Immature natural killer cell (primary cell): Measurements from ENCODE around the gene CALML5. TPM values are rescaled to one million over a fixed set of nuclear protein-coding genes. Genes with fewer than 3 reads are reported as not detected.

Source experiments
- DNase-seq, 3 donors: peaks; one replicate each; pipeline ENCODE4 v3.0.0; 2022; ENCODE audit warnings: mixed read lengths in 1 of 3
- H3K27ac Mint-ChIP-seq, 6 donors: one replicate each; pipeline ENCODE4 v1.8.0; 2020; ENCODE audit warnings: mixed read lengths in 6 of 6, mild to moderate bottlenecking in 5 of 6, inconsistent platforms in 4 of 6, moderate library complexity in 3 of 6
- H3K27me3 Mint-ChIP-seq, 3 donors: one replicate each; pipeline ENCODE4 v1.8.0; 2020 to 2021; ENCODE audit warnings: low read depth in 3 of 3, mild to moderate bottlenecking in 3 of 3, mixed read lengths in 3 of 3, moderate library complexity in 3 of 3, inconsistent platforms in 1 of 3
- H3K36me3 Mint-ChIP-seq, 3 donors: one replicate each; pipeline ENCODE4 v1.8.0; 2020; ENCODE audit warnings: mixed read lengths in 3 of 3, inconsistent platforms in 2 of 3, mild to moderate bottlenecking in 2 of 3
- H3K4me1 Mint-ChIP-seq, 2 donors: one replicate each; pipeline ENCODE4 v1.8.0; 2020; ENCODE audit warnings: inconsistent platforms in 2 of 2, mild to moderate bottlenecking in 2 of 2, mixed read lengths in 2 of 2, moderate library complexity in 1 of 2
- H3K4me3 Mint-ChIP-seq, 5 donors: one replicate each; pipeline ENCODE4 v1.8.0; 2020; ENCODE audit warnings: mild to moderate bottlenecking in 5 of 5, mixed read lengths in 5 of 5, inconsistent platforms in 3 of 5, moderate library complexity in 3 of 5
- H3K9me3 Mint-ChIP-seq, 6 donors: one replicate each; pipeline ENCODE4 v1.8.0; 2020; ENCODE audit warnings: mild to moderate bottlenecking in 6 of 6, mixed read lengths in 6 of 6, inconsistent platforms in 4 of 6, moderate library complexity in 3 of 6
- polyA plus RNA-seq, 3 donors: library from polyadenylated mRNA; unstranded; fragments of 300-500 nt; fragmentation: Illumina TruSeq; gene quantifications; one replicate each; pipeline ENCODE4 v1.2.3, GENCODE V29; 2021

CALML5 gene
- polyA plus RNA-seq, 3 donors from 2014 or later: not detected

DNA sequence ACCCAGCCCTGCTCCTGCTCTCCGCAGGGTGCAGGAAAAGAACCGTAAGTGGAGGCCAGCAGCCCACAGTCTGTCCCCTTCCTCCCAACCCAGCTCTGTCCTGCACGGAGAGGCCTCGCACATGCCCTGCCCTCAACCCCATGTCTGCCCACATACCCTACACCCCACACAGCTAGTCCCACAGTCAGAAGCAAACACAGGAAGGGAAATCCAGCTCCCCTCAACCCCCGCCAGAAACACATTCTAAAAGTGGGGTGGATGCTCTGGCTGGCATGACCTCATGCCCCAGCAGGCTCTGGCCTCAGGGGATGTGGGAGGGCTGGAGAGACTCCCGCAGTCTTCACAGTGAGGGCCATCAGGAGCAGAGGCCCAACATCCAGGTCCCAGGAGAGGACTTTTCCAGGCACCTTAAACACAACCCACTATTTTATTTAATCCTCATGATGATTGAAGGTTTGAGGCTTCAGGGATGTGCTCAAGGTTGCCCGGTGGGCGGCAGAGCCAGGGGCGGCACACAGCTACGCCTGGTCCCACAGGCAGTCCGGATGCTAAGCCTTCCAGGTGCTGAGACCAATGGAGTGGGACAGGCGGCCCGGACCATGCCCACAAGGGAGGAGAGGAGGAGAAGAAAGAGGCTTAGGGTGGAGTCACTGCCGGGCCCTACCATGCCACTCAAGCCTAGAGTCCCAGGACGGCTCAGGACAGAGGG, 29.9 kb downstream of the CALML5 start:
- H3K36me3 Mint-ChIP-seq: no peaks in the 10 kb centered on the region
- no peaks in the 10 kb centered on the region for H3K4me1 Mint-ChIP-seq
- no peak overlapping the region for H3K27ac Mint-ChIP-seq
- H3K4me3 Mint-ChIP-seq: no peak overlapping the region
- H3K27me3 Mint-ChIP-seq: peaks cover 0 to 7% (median 2%) of the 10 kb centered on the region in 3 donors
- H3K9me3 Mint-ChIP-seq: no peaks in the 10 kb centered on the region
- no peak for DNase-seq

DNA sequence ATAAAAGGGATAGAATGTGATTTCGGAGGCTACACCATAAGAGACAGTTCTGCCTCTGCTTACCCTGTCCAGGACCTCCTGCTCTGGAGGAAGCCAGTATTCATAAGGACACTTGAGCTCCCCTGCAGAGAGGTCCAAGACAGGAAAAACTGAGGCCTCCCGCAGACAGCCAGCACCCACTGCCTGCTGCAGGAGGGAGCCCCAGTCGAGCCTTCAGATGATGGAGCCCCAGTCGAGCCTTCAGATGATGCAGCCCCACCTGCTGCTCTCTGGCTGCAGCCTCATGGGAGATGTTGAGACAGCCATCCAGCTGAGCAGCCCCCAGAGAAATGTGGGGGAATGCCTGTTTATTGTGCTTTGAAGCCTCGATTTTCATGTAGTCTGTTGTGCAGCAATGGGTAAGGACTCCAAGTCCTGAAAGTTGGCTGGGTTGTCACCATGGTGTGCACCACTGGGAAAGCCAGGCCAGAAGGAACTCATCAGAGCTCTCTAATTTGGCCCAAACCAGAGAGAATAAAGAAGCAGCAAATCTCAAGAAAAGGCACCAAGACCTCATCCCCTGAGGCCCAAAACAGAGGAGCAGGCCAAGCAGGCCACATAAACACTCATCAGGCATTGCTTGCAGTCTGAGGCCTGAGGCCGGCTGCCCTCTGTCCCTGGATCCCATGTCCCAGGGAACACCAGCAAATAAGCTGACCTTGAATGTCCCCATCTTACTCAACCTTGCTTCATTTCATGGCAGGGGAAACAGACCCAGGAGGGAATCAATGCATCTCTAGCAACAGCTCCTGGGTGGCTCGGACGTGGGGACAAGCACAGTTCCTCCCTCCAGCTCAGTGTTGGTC, 30.9 kb downstream of the CALML5 start:
- no peaks in the 10 kb centered on the region for H3K9me3 Mint-ChIP-seq
- no peak overlapping the region for H3K27ac Mint-ChIP-seq
- H3K4me3 Mint-ChIP-seq: no peak overlapping the region
- H3K36me3 Mint-ChIP-seq: no peaks in the 10 kb centered on the region
- H3K27me3 Mint-ChIP-seq: peaks cover 2 to 9% (median 2%) of the 10 kb centered on the region in 3 donors
- no peak for DNase-seq
- no peaks in the 10 kb centered on the region for H3K4me1 Mint-ChIP-seq

DNA sequence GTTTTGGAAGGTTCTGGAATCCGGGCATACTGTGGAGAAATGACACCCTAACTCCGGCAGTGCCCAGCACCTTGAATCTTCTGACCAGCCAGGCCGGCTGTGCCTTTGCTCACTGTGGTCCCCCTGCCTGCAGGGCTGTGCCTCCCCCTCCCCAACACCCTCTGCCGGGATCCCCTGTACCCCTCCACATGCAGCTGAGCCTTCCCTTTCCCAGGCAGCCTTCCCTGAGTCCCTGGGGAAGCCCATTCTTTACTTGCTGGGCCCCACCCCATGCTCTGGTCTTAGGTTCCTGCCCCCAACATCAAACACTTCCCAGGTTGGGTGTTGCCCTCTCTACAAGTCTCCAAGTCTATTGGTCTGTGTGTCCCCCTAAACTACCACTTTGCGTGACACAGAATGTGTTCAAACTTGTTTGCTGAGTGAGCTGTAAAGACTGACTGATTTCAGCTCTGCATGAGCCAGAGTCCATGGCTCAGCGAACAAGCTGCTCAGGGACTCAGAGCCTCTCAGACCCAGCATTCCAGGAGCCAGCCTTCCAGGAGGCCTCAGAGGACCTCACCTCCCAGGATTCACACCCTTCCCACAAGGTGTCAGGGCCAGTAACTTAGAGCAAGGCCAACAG, 31.6 kb downstream of the CALML5 start:
- Mint-ChIP-seq H3K27ac (no peak overlapping the region), H3K36me3 (no peaks in the 10 kb centered on the region), H3K4me1 (no peaks in the 10 kb centered on the region), H3K4me3 (no peak overlapping the region), H3K27me3 (peaks cover 2 to 10% (median 4%) of the 10 kb centered on the region in 3 donors), H3K9me3 (no peaks in the 10 kb centered on the region)
- DNase-seq: no peak

DNA sequence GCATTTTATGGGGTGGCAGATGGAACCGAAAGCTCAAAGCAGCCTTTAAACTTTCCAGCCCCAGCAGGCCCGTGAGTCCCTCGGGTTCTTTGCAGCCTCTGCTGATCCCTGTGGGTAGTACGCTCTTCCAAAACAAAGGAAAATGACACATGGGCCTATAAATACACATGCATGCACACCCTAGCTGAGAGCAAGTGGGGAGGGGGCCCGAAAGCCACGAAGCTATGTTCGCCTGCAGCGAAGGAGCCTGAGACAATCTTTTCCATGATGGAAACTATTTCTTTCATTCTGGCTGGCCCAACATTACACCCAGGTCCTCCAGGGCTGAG, 32.2 kb downstream of the CALML5 start:
- Mint-ChIP-seq H3K9me3 (no peaks in the 10 kb centered on the region), H3K4me3 (no peak overlapping the region), H3K36me3 (no peaks in the 10 kb centered on the region), H3K27ac (no peak overlapping the region), H3K27me3 (peaks cover 2 to 12% (median 4%) of the 10 kb centered on the region in 3 donors), H3K4me1 (no peaks in the 10 kb centered on the region)
- no peak for DNase-seq

DNA sequence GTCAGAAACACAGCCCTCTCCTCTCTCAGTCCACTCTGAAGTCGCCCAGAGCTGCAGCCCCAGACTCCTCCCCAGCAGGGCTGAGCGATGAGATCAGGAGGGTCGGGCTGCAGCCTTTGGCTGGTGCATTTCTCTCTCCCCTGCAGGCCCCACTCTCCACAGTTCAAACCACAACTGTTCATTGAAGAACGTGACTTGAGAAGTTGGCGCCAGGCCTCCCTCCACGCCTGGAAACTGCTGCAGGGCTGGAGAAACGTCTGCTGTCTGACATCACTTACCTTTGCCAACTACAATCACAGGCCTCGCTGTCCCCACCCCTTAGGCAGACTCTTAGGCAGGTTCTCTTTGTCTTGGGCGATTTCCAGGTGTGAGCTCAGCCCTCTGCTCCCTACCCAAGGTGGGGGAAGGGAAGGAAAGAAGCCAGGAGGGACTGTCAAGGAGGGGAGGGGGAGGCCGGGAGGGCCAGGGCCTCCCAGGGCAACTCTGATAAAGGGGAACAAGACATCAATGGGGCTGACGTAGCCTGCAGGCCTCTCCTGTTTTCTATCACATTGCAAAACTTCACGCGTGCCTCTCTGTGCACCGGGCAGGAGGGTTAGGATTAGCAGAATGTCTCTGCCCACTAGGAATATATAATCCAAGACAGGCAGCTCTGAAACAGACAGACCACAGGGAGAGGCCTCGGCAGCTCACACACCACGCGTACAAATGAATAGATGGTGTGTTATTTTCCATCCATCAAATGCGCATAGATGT, 32.7 kb downstream of the CALML5 start:
- Mint-ChIP-seq H3K4me3 (no peak overlapping the region), H3K27me3 (peaks cover 2 to 10% (median 4%) of the 10 kb centered on the region in 3 donors), H3K36me3 (no peaks in the 10 kb centered on the region), H3K9me3 (no peaks in the 10 kb centered on the region), H3K27ac (no peak overlapping the region), H3K4me1 (no peaks in the 10 kb centered on the region)
- DNase-seq: no peak

DNA sequence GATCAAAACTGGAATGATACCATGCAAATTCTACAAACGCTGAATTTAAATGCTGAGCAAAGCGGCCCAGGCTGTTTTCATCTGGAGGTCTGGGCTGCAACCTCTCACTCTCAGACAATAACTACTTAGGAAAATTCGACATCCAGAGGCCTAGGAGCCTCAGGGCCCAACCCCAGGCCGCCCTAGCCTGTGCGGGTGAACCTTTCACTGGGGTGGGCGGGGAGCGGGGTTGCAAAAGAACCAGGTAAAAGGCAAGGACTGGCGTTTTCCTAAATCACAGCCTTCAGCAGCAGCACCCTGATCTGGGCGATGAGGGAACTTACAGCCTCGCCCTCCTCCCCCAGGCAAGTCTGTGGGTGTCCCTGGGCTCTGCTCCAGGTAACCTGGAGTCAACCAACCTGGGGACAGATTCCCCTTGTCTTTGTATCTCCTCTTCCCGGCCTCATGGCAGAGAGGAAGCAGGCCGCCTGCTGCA, 33.4 kb downstream of the CALML5 start:
- Mint-ChIP-seq H3K36me3 (peaks cover 0 to 4% (median 0%) of the 10 kb centered on the region in 3 donors), H3K4me3 (no peak overlapping the region), H3K4me1 (no peaks in the 10 kb centered on the region), H3K27me3 (peaks cover 2 to 10% (median 4%) of the 10 kb centered on the region in 3 donors), H3K9me3 (no peaks in the 10 kb centered on the region), H3K27ac (no peak overlapping the region)
- DNase-seq: no peak

DNA sequence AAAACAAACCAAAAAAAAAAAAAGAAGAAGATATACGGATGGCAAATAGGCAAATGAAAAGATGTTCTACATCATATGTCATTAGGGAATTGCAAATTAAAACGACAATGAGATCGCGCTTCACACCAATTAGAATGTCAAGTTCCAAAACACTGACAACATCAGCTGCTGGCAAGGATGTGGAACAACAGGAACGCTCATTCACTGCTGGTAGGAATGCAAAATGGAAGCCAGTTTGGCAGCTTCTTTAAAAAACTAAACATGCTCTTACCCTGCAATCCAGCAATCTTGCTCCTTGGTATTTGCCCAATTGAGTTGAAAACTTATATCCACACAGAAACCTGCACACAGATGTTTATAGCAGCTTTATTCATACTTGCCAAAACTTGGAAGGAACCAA, 34.8 kb downstream of the CALML5 start:
- H3K4me1 Mint-ChIP-seq: no peaks in the 10 kb centered on the region
- peaks cover 2 to 8% (median 4%) of the 10 kb centered on the region in 3 donors for H3K27me3 Mint-ChIP-seq
- H3K27ac Mint-ChIP-seq: no peak overlapping the region
- H3K36me3 Mint-ChIP-seq: peaks cover 0 to 9% (median 0%) of the 10 kb centered on the region in 3 donors
- DNase-seq: no peak
- H3K9me3 Mint-ChIP-seq: no peaks in the 10 kb centered on the region
- H3K4me3 Mint-ChIP-seq: no peak overlapping the region

DNA sequence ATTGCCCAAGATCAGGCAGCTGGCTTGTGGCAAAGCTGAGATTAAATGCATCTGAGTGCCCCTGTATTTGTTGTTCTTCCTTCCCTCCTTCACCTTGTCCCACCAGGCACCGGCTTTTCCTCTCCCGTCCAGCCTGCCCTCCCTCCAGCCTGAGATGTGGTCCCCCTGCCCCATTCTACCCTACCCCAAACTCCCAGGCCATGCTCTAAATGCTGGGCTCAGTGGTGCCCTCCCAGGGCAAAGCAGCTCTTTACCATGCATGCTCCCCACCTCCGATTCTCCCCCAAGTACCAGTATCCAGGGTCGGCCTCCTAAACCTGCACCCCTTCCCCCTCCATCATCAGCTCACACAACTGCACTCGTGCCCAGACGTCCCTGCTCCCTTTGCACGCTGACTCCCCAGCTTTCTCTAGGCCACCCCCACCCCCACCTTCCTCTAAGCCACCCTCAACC, 36.5 kb downstream of the CALML5 start:
- H3K4me3 Mint-ChIP-seq: no peak overlapping the region
- H3K27me3 Mint-ChIP-seq: peaks cover 2 to 7% (median 4%) of the 10 kb centered on the region in 3 donors
- H3K36me3 Mint-ChIP-seq: peaks cover 0 to 10% (median under 1%) of the 10 kb centered on the region in 3 donors
- H3K27ac Mint-ChIP-seq: no peak overlapping the region
- no peak for DNase-seq
- no peaks in the 10 kb centered on the region for H3K4me1 Mint-ChIP-seq
- H3K9me3 Mint-ChIP-seq: no peaks in the 10 kb centered on the region

DNA sequence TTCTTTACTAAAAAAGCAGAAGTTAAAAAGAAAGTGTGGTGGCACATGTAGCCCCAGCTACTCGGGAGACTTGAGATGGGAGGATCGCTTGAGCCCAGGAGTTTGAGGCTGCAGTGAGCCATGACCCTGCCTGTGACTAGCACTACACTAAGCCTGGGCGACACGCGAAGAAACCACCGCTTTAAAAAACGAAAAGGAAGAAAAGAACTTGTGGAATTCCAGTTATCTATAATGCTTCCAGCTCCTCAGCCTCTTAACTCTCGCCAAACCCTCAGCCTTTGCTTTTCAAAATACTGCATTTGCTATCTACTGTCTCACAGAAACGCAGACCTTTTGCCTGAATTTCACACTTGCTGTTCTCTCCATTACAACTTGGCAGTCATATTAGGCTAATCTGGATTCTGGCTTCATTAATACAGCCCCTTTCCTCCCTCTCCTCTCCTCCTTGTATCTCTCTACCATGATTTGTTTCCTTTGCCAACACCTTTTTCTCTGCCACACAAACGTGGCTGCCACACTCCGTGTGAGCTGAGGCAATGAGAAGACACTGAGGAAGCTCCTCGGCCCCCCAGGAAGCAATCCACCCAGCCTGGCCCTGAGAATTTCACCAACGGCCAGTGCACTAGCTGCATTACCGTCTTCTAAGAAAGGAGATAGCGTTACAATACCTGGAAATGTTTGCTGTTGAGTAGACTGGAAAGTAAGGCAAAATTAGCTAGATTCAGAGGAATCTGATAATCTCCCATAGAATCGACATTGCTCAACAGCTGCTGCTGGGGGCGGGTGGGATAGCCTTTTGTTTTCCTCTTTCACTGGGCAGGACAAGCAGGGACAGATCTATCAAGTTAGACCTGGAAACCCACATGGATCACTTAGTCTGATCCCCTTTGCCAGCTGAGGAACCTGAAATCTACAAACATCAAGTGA, 37.2 kb downstream of the CALML5 start:
- H3K4me3 Mint-ChIP-seq: no peak overlapping the region
- no peak for DNase-seq
- no peaks in the 10 kb centered on the region for H3K9me3 Mint-ChIP-seq
- H3K36me3 Mint-ChIP-seq: peaks cover 0 to 13% (median 8%) of the 10 kb centered on the region in 3 donors
- no peak overlapping the region for H3K27ac Mint-ChIP-seq
- H3K27me3 Mint-ChIP-seq: peaks cover 2 to 7% (median 2%) of the 10 kb centered on the region in 3 donors
- H3K4me1 Mint-ChIP-seq: no peaks in the 10 kb centered on the region

DNA sequence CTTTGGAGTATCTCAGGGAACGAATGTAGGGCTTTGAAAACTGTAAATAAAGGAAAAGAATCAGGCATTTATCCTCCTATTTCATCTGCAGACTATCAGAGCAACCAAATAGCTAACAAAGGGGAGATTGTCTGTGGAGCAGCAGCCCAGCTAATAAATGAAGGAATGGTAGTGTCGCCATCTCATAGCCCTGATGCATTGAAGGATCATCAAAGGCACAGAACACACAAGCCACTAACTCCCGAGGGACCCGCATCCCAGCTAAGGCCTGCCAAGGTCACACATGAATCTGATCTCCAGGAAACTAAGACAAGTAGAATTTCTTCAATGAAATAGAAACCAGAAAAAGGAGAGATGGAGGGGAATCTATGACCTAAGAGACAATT, 38.2 kb downstream of the CALML5 start:
- no peaks in the 10 kb centered on the region for H3K9me3 Mint-ChIP-seq
- H3K4me3 Mint-ChIP-seq: no peak overlapping the region
- H3K36me3 Mint-ChIP-seq: peaks cover 0 to 14% (median 13%) of the 10 kb centered on the region in 3 donors
- H3K27me3 Mint-ChIP-seq: peaks cover 2 to 7% (median 2%) of the 10 kb centered on the region in 3 donors
- no peaks in the 10 kb centered on the region for H3K4me1 Mint-ChIP-seq
- no peak overlapping the region for H3K27ac Mint-ChIP-seq
- no peak for DNase-seq

DNA sequence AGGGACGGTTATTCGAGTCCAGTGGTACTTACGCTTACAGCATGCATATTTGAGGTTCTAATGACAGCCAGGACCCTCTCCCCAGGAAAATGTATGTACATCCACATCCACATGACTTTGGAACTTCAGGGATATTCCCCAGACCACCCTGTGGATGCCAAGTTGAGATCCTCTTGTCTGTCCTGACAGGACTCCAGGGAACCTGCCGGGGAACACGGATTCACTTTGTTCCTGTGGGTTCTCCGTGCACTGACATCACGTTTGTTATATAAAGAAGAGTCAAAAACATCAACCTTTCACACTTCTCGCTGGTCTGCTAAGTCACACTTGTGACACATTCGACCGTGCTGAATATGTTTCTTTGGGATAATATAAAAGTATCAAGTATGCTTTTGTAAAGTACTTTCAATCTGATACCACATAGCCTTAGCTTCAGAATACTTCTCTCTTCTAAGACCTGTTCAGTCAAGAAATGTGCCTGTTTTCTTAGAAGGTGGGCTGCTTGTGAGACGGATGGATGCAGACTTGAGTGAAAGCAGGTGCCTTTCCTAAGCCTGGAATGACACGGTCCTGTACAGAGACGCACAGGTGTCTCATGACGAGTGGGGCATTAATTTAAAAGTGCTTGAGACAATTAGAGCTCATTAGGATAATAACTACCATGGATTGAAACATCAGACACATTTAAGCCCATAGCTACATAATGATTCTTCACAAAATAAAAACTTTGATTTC, 38.7 kb downstream of the CALML5 start:
- H3K4me1 Mint-ChIP-seq: no peaks in the 10 kb centered on the region
- no peak for DNase-seq
- H3K27me3 Mint-ChIP-seq: peaks cover 2 to 7% (median 2%) of the 10 kb centered on the region in 3 donors
- H3K27ac Mint-ChIP-seq: no peak overlapping the region
- H3K36me3 Mint-ChIP-seq: peaks cover 0 to 19% (median 18%) of the 10 kb centered on the region in 3 donors
- H3K9me3 Mint-ChIP-seq: no peaks in the 10 kb centered on the region
- H3K4me3 Mint-ChIP-seq: no peak overlapping the region
